ENCODE measurements around the gene PHOX2B. TPM values are rescaled to one million over a fixed set of nuclear protein-coding genes. Genes with fewer than 3 reads are reported as not detected.

PHOX2B gene
- total RNA-seq, 1 experiment from 2014 or later = not detected

- Histone ChIP-seq H2AFZ (ENCODE audit: low read depth, low read length, poor library complexity, severe bottlenecking) (no peak overlapping the region), H3K9me2 (ENCODE audit: insufficient read depth) (no peaks in the 10 kb centered on the region), H3K27me3 (ENCODE audit: insufficient read depth, low read length) (peaks cover 15% of the 10 kb centered on the region; the same call in 1 of the 2 replicates), H3K4me1 (ENCODE audit: control insufficient read depth in 1 of 2, insufficient read depth in 2 of 2, low read length in 2 of 2) (no peaks in the 10 kb centered on the region), H3K4me2 (ENCODE audit: low read length) (no peak overlapping the region), H4K20me1 (ENCODE audit: insufficient read depth) (no peaks in the 10 kb centered on the region), H3K9me3 (ENCODE audit: control insufficient read depth in 1 of 2, insufficient read depth in 1 of 2, low read depth in 1 of 2, low read length in 2 of 2) (no peaks in the 10 kb centered on the region), H3K36me3 (ENCODE audit: control insufficient read depth in 1 of 2, insufficient read depth in 2 of 2, low read length in 2 of 2) (no peaks in the 10 kb centered on the region), H3K27ac (ENCODE audit: low read depth, low read length) (no peak overlapping the region), H3K4me3 (replicated peaks in 1 of 2; ENCODE audit: low read depth in 1 of 2, low read length in 2 of 2) (no peak overlapping the region), H3K9ac (ENCODE audit: low read length) (no peak overlapping the region), H3K79me2 (ENCODE audit: insufficient read depth, low read length) (no peaks in the 10 kb centered on the region)
- intact Hi-C loops (cut with micrococcal nuclease) = no loop called here
- ChIA-PET CTCF (no interaction called here), POLR2A (no interaction called here), RAD21 (ENCODE audit: low non-redundant PET in 1 of 2, low total read pairs in 2 of 2, uncharacterized antibody in 2 of 2, unreplicated experiment in 2 of 2) (no interaction called here)
- BruUV-seq (replicated peaks) = no TSS peak
- ATAC-seq (no peak), DNase-seq (ENCODE audit: low read depth, low spot score) (no peak)
- no peak for TF ChIP-seq ZFX (IDR thresholded peaks at IDR 0.05)
- TF ChIP-seq JUND (IDR thresholded peaks at IDR 0.05) = no peak
- TF ChIP-seq RAD21 (IDR thresholded peaks at IDR 0.05; ENCODE audit: low read depth) = no peak
- no peak for TF ChIP-seq POLR2AphosphoS5 (IDR thresholded peaks at IDR 0.05; ENCODE audit: low read depth, low read length)
Measured at GRCh38 chr4:41784191-41784979, 35.9 kb upstream of the PHOX2B start.

GRCh38 chr4:41776466-41776865 is 27.9 kb upstream of the PHOX2B start:
- no peak for ATAC-seq
- no TSS peak for BruUV-seq (replicated peaks)
- no peak for DNase-seq (ENCODE audit: low read depth, low spot score)
- H3K9me3 ChIP-seq (ENCODE audit: control insufficient read depth in 1 of 2, insufficient read depth in 1 of 2, low read depth in 1 of 2, low read length in 2 of 2) = no peaks in the 10 kb centered on the region
- TF ChIP-seq ZBTB33 (IDR thresholded peaks at IDR 0.05; ENCODE audit: extremely low read depth, insufficient replicate concordance, low read length) (no peak), SIN3A (IDR thresholded peaks at IDR 0.05; ENCODE audit: low read depth) (no peak), SRF (IDR thresholded peaks at IDR 0.05; ENCODE audit: low read depth) (no peak), ELF1 (IDR thresholded peaks at IDR 0.05; ENCODE audit: borderline replicate concordance, low read depth) (no peak), TCF7L2 (IDR thresholded peaks at IDR 0.05; ENCODE audit: borderline replicate concordance, extremely low read depth, insufficient read depth, insufficient read length) (no peak), REST (IDR thresholded peaks at IDR 0.05; ENCODE audit: low read depth) (no peak), CBX3 (IDR thresholded peaks at IDR 0.05; ENCODE audit: low read depth) (no peak), EZH2 (IDR thresholded peaks at IDR 0.05) (no peak), YY1 (IDR thresholded peaks at IDR 0.05; ENCODE audit: extremely low read depth, insufficient replicate concordance, low read depth, low read length) (no peak), FOSL1 (IDR thresholded peaks at IDR 0.05; ENCODE audit: low read depth) (no peak), JUND (IDR thresholded peaks at IDR 0.05) (no peak), ZFX (IDR thresholded peaks at IDR 0.05) (no peak), RAD21 (IDR thresholded peaks at IDR 0.05; ENCODE audit: low read depth) (no peak)
- peaks cover 22% of the 10 kb centered on the region for H3K27me3 ChIP-seq (ENCODE audit: insufficient read depth, low read length)
- no peak overlapping the region for H2AFZ ChIP-seq (ENCODE audit: low read depth, low read length, poor library complexity, severe bottlenecking)
- H4K20me1 ChIP-seq (ENCODE audit: insufficient read depth) = no peaks in the 10 kb centered on the region
- no peaks in the 10 kb centered on the region for H3K36me3 ChIP-seq (ENCODE audit: control insufficient read depth in 1 of 2, insufficient read depth in 2 of 2, low read length in 2 of 2)
- H3K79me2 ChIP-seq (ENCODE audit: insufficient read depth, low read length) = no peaks in the 10 kb centered on the region
- H3K9me2 ChIP-seq (ENCODE audit: insufficient read depth) = no peaks in the 10 kb centered on the region
- H3K27ac ChIP-seq (ENCODE audit: low read depth, low read length) = no peak overlapping the region
- no peaks in the 10 kb centered on the region for H3K4me1 ChIP-seq (ENCODE audit: control insufficient read depth in 1 of 2, insufficient read depth in 2 of 2, low read length in 2 of 2)
- CTCF ChIA-PET = no interaction called here
- RAD21 ChIA-PET (ENCODE audit: low non-redundant PET in 1 of 2, low total read pairs in 2 of 2, uncharacterized antibody in 2 of 2, unreplicated experiment in 2 of 2) = no interaction called here
- intact Hi-C loops (cut with micrococcal nuclease) = no loop called here
- POLR2A ChIA-PET = no interaction called here
- H3K4me2 ChIP-seq (ENCODE audit: low read length) = no peak overlapping the region
- H3K9ac ChIP-seq (ENCODE audit: low read length) = no peak overlapping the region
- no peak overlapping the region for H3K4me3 ChIP-seq (replicated peaks in 1 of 2; ENCODE audit: low read depth in 1 of 2, low read length in 2 of 2)

Measured in HCT116 (cell line).